Heart right ventricle (tissue), 16 donors: ENCODE data around the gene AGAP2. TPM values are rescaled to one million over a fixed set of nuclear protein-coding genes. Genes with fewer than 3 reads are reported as not detected.
"Not testable (repeated sequence)": the region's sequence is repeated elsewhere in the genome, so short reads cannot be mapped to it uniquely, and the experiment has no call there.

Experiments used
- ATAC-seq, 8 donors: fragments of 200-7000 bp; cut with Tn5 transposase; one replicate each; pipeline ENCODE4 v1.9.1; 2020; ENCODE audit warnings: mild to moderate bottlenecking in 8 of 8, moderate library complexity in 8 of 8, moderate number of reproducible peaks in 1 of 8
- DNase-seq, 2 donors: peaks; one replicate each; pipeline ENCODE4 v3.0.0-alpha.2; 2020
- H3K27ac ChIP-seq, 10 donors: fragments of 200-600 bp; sonication (generic) in 2 of 10; one replicate each; pipeline versions ENCODE4 v1.5.0 to v1.8.0; 2020 to 2022; ENCODE audit warnings: mild to moderate bottlenecking in 3 of 10
- H3K27me3 ChIP-seq, 7 donors: fragments of 200-600 bp; one replicate each; pipeline ENCODE4 v1.8.0; 2021 to 2022; ENCODE audit warnings: mild to moderate bottlenecking in 2 of 7
- H3K36me3 ChIP-seq, 9 donors: fragments of 200-600 bp; sonication (generic) in 1 of 9; one replicate each; pipeline versions ENCODE4 v1.5.0 to v1.8.0; 2020 to 2022; ENCODE audit warnings: mild to moderate bottlenecking in 2 of 9
- H3K4me1 ChIP-seq, 9 donors: fragments of 200-600 bp; sonication (generic) in 1 of 9; one replicate each; pipeline versions ENCODE4 v1.5.0 to v1.8.0; 2020 to 2022; ENCODE audit warnings: mild to moderate bottlenecking in 4 of 9
- H3K4me3 ChIP-seq, 10 donors: fragments of 200-600 bp; sonication (generic) in 2 of 10; one replicate each; pipeline versions ENCODE4 v1.5.0 to v1.8.0; 2020 to 2022; ENCODE audit warnings: mild to moderate bottlenecking in 7 of 10, moderate library complexity in 2 of 10
- H3K9me3 ChIP-seq, 11 donors: fragments of 200-600 bp in 10 of 11; sonication (generic) in 2 of 11; one replicate each; pipeline versions ENCODE4 v1.5.0 to v1.8.0; 2013 to 2022; ENCODE audit warnings: mild to moderate bottlenecking in 2 of 11, control low read depth in 1 of 11, moderate library complexity in 1 of 11
- WGBS, 2 donors: extraction: QIAGEN DNeasy Blood & Tissue Kit; methylation state at CpG; one replicate each; pipeline ENCODE4 v1.1.7; 2013; ENCODE audit warnings: inconsistent platforms in 1 of 2; 5-methylcytosine and 5-hydroxymethylcytosine counted together
- intact Hi-C, 10 donors: fragments of 100-400 bp; cut with DNase I; formaldehyde crosslinking; loops; one replicate each; pipeline versions ENCODE4 v1.11.1 to v1.14.2; 2022
- polyA plus RNA-seq, 2 donors: library from polyadenylated mRNA; stranded (reverse); fragments of 200-250 nt; gene quantifications; one replicate each; pipeline ENCODE4 v1.2.3, GENCODE V29; 2013
- total RNA-seq, 10 donors: library from RNA; stranded (reverse); fragmentation: NEBNext Ultra II Directional in 3 of 10; extraction: Animal tissue kit (Norgen Biotek cat#: 25700) in 3 of 10; gene quantifications; one replicate each; pipeline versions ENCODE4 v1.2.1 to v1.2.4, GENCODE V29; 2021 to 2023
- TF ChIP-seq, protein P1 (sequence below), 9 donors: fragments of 200-600 bp; sonication (generic) in 2 of 9; IDR thresholded peaks; one replicate each; pipeline versions ENCODE4 v1.5.0 to v1.8.0; 2021 to 2022; ENCODE audit warnings: antibody characterized with exemption in 9 of 9, mild to moderate bottlenecking in 5 of 9, moderate library complexity in 1 of 9
- donor health status: Arrhythmogenic right ventricular cardiomyopathy.
- donor health status: ischemic (EF 13 %, LVEDD 7.1; RV severe dilation, severe dysfunction).
- donor health status: healthy with polysubstance abuse.
- donor health status: DM: no; HTN: yes; CAD: no.
- donor health status: DM: no; HTN: no; CAD: no.
- donor health status: ischemic (EF 25% LVEDD 6.9; RV normal size, moderate dysfunction).
- donor health status: ischemic (EF 25% LVEDD 5.7; RV mildly dilated, moderate dysfunction).
- donor health status: healthy.
- donor health status: DM: yes; HTN: yes; CAD: no.
- donor health status: Ischemic cardiomyopathy.
- donor health status: ischemic (EF 35%, LVEDD 5.7; RV mildly dilated, moderate dysfunction).
- donor health status: nonischemic (EF 11% LVEDD 7.7; RV severe dilation, severe dysfunction).
- donor health status: DM: yes; HTN: yes; CAD: no.
- donor health status: PGD.
- donor health status: ischemic (EF 29% LVEDD 5.4; RV normal size, mild dysfunction).
- donor health status: nonischemic (EF 23%, LVEDD 6.1; RV moderate dilation, normal function).

Gene AGAP2
- total and polyA plus RNA-seq, 12 donors, result 3.4 to 17.3 (median 6.6) TPM

- DNase-seq (no peak), ATAC-seq (no peak)
- no peak overlapping the region for H3K27ac ChIP-seq
- H3K27me3 ChIP-seq, result no peaks in the 10 kb centered on the region
- no peaks in the 10 kb centered on the region for H3K9me3 ChIP-seq
- intact Hi-C loops, result no loop called here
- peaks cover 0 to 29% (median 0%) of the 10 kb centered on the region in 9 donors for H3K36me3 ChIP-seq
- peaks cover 5 to 37% (median 14%) of the 10 kb centered on the region in 9 donors for H3K4me1 ChIP-seq
- H3K4me3 ChIP-seq, result no peak overlapping the region
- TF ChIP-seq, protein P1, sequence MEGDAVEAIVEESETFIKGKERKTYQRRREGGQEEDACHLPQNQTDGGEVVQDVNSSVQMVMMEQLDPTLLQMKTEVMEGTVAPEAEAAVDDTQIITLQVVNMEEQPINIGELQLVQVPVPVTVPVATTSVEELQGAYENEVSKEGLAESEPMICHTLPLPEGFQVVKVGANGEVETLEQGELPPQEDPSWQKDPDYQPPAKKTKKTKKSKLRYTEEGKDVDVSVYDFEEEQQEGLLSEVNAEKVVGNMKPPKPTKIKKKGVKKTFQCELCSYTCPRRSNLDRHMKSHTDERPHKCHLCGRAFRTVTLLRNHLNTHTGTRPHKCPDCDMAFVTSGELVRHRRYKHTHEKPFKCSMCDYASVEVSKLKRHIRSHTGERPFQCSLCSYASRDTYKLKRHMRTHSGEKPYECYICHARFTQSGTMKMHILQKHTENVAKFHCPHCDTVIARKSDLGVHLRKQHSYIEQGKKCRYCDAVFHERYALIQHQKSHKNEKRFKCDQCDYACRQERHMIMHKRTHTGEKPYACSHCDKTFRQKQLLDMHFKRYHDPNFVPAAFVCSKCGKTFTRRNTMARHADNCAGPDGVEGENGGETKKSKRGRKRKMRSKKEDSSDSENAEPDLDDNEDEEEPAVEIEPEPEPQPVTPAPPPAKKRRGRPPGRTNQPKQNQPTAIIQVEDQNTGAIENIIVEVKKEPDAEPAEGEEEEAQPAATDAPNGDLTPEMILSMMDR (IDR thresholded peaks at IDR 0.05), result no peak
- 77 to 88% methylated on average over 2 of the region's 2 CpGs for WGBS, 2 donors
Measured at GRCh38 chr12:57776247-57776587, 37.7 kb upstream of the AGAP2 start.

GRCh38 chr12:57775563-57776246 lies 37.2 kb upstream of the AGAP2 start:
- DNase-seq (no peak), ATAC-seq (no peak)
- 81 to 84% methylated on average over 4 of the region's 4 CpGs for WGBS, 2 donors
- Histone ChIP-seq H3K27me3 (no peaks in the 10 kb centered on the region), H3K36me3 (peaks cover 0 to 28% (median 0%) of the 10 kb centered on the region in 9 donors), H3K4me3 (no peak overlapping the region), H3K4me1 (peaks cover 5 to 37% (median 19%) of the 10 kb centered on the region in 9 donors), H3K9me3 (no peaks in the 10 kb centered on the region), H3K27ac (no peak overlapping the region)
- intact Hi-C loops, result no loop called here
- TF ChIP-seq, protein P1 (IDR thresholded peaks at IDR 0.05), result no peak

DNA sequence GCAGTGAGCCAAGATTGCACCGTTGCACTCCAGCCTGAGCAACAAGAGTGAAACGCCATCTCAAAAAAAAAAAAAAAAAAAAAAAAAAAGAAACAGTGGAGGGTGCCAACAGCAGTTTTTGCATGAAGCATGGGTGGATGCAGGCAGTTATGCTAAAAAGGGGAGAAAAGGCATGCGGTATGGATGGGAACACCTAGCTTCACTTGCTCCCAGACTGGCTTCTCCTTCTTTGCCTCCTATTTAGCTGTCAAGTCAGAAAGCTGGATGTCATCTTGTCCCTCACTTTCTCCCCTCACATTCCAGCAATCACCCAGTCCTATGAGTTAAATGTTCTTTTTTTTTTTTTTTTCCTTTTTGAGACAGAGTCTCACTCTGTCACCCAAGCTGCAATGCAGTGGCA lies 36.5 kb upstream of the AGAP2 start:
- intact Hi-C loops, result no loop called here
- WGBS, 2 donors, result 88 to 94% methylated on average over 3 of the region's 3 CpGs

DNA sequence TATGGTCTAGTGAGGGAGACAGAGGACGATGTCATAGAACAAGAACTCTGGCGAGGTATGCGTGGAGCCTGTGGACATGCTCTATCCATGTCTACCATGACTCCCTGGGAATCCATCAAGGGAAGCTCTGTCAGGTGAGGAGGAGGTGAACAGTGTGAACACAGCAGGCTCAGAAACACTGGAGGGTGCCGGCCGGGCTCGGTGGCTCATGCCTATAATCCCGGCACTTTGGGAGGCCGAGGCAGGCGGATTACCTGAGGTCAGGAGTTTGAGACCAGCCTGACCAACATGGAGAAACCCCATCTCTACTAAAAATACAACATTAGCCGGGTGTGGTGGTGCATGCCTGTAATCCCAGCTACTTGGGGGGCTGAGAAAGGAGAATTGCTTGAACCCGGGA lies 36.1 kb upstream of the AGAP2 start:
- DNase-seq, intact Hi-C loops, H3K27ac ChIP-seq, ATAC-seq, H3K9me3 ChIP-seq, H3K4me3 ChIP-seq, H3K27me3 ChIP-seq: not testable (repeated sequence)
- peaks cover 0 to 30% (median 0%) of the 10 kb centered on the region in 9 donors for H3K36me3 ChIP-seq
- 94% methylated on average over 11 of the region's 11 CpGs for WGBS, 2 donors
- peaks cover 5 to 30% (median 19%) of the 10 kb centered on the region in 9 donors for H3K4me1 ChIP-seq

More for the DNA sequence above, 36.5 kb upstream of the AGAP2 start:
- TF ChIP-seq, protein P1 (IDR thresholded peaks at IDR 0.05), result no peak
- Histone ChIP-seq H3K27me3 (no peaks in the 10 kb centered on the region), H3K9me3 (no peaks in the 10 kb centered on the region), H3K27ac (no peak overlapping the region), H3K4me3 (no peak overlapping the region), H3K4me1 (peaks cover 5 to 31% (median 19%) of the 10 kb centered on the region in 9 donors), H3K36me3 (peaks cover 0 to 28% (median 0%) of the 10 kb centered on the region in 9 donors)
- DNase-seq (no peak), ATAC-seq (no peak)
